SW480 (cell line): ENCODE measurements around the gene MCTP1.
"Not testable (repeated sequence)": the region's sequence is repeated elsewhere in the genome, so short reads cannot be mapped to it uniquely, and the experiment has no call there.

Experiments
- DNase-seq: peaks from one replicate; pipeline ENCODE4 v3.0.0-alpha.2; 2016; ENCODE audit warnings: low spot score

MCTP1 gene

GRCh38 chr5:94869921-94870320 is 415.0 kb downstream of the MCTP1 start:
- DNase-seq, result no peak

- DNase-seq, result no peak
Observed at GRCh38 chr5:94863951-94864350, 420.9 kb downstream of the MCTP1 start.

- DNase-seq, result no peak
Observed at GRCh38 chr5:94857111-94857510, 427.8 kb downstream of the MCTP1 start.

GRCh38 chr5:94856257-94856800 is 428.6 kb downstream of the MCTP1 start:
- DNase-seq, result no peak

GRCh38 chr5:94855543-94855942 is 429.4 kb downstream of the MCTP1 start:
- no peak for DNase-seq

- DNase-seq, result no peak
Observed at GRCh38 chr5:94853120-94853519, 431.8 kb downstream of the MCTP1 start.

- DNase-seq, result no peak
Observed at GRCh38 chr5:94850960-94851359, 433.9 kb downstream of the MCTP1 start.

- peak; percentile 53 for DNase-seq
Observed at GRCh38 chr5:94849821-94850736, 434.8 kb downstream of the MCTP1 start.

GRCh38 chr5:94849324-94849723 is 435.6 kb downstream of the MCTP1 start:
- DNase-seq, result no peak

GRCh38 chr5:94847726-94848125 is 437.2 kb downstream of the MCTP1 start:
- no peak for DNase-seq

- no peak for DNase-seq
Observed at GRCh38 chr5:94847019-94847418, 437.9 kb downstream of the MCTP1 start.

GRCh38 chr5:94845696-94846095 is 439.2 kb downstream of the MCTP1 start:
- DNase-seq, result not testable (repeated sequence)

- DNase-seq, result no peak
Observed at GRCh38 chr5:94841598-94842322, 443.1 kb downstream of the MCTP1 start.

GRCh38 chr5:94833851-94834250 is 451.0 kb downstream of the MCTP1 start:
- no peak for DNase-seq

GRCh38 chr5:94832685-94833084 is 452.2 kb downstream of the MCTP1 start:
- DNase-seq, result no peak

GRCh38 chr5:94830520-94830919 is 454.4 kb downstream of the MCTP1 start:
- DNase-seq, result no peak

GRCh38 chr5:94828222-94828621 is 456.7 kb downstream of the MCTP1 start:
- DNase-seq, result not testable (repeated sequence)

GRCh38 chr5:94820488-94820887 is 464.4 kb downstream of the MCTP1 start:
- DNase-seq, result no peak

GRCh38 chr5:94818904-94819303 is 466.0 kb downstream of the MCTP1 start:
- no peak for DNase-seq

GRCh38 chr5:94815313-94816039 is 469.4 kb downstream of the MCTP1 start:
- no peak for DNase-seq

GRCh38 chr5:94812232-94812631 is 472.7 kb downstream of the MCTP1 start:
- DNase-seq, result no peak

GRCh38 chr5:94811331-94811730 is 473.6 kb downstream of the MCTP1 start:
- DNase-seq, result no peak
